ENCODE data around the gene ZNF318. TPM values are rescaled to one million over a fixed set of nuclear protein-coding genes. Genes with fewer than 3 reads are reported as not detected.
"Not testable (repeated sequence)": the region's sequence is repeated elsewhere in the genome, so short reads cannot be mapped to it uniquely, and the experiment has no call there.

ZNF318 gene
- total RNA-seq, 1 experiment from 2014 or later, result 23.8 TPM

GRCh38 chr6:43347021-43347420, 22.4 kb downstream of the ZNF318 start:
- TF ChIP-seq EZH2 (IDR thresholded peaks at IDR 0.05; ENCODE audit: borderline replicate concordance, low read depth, low read length, poor library complexity, severe bottlenecking), result no peak
- no peak for TF ChIP-seq CTCF (conservative IDR thresholded peaks at IDR 0.05; ENCODE audit: low read depth, low read length)
- Histone ChIP-seq H3K27me3 (replicated peaks; ENCODE audit: insufficient read depth, low read depth, low read length, poor library complexity) (no peaks in the 10 kb centered on the region), H3K36me3 (ENCODE audit: insufficient read depth, low read length, poor library complexity, severe bottlenecking) (peaks cover 62% of the 10 kb centered on the region), H3K27ac (ENCODE audit: low read depth, low read length, poor library complexity, severe bottlenecking) (no peak overlapping the region), H3K4me3 (ENCODE audit: low read depth, low read length, poor library complexity, severe bottlenecking) (no peak overlapping the region), H3K9me3 (ENCODE audit: low read depth, low read length, poor library complexity, severe bottlenecking) (no peaks in the 10 kb centered on the region), H3K4me1 (ENCODE audit: insufficient read depth, low read length, poor library complexity, severe bottlenecking) (no peaks in the 10 kb centered on the region)
- intact Hi-C loops (cut with micrococcal nuclease; ENCODE audit: unreplicated experiment), result no loop called here
- BruUV-seq (replicated peaks), result no TSS peak
- POLR2A ChIA-PET (ENCODE audit: low non-redundant PET), result interaction anchor here (0.6 kb wide), 1 partner anchor 19 kb away, joined by 4 read pairs; no protein-coding TSS in a partner anchor
- CTCF ChIA-PET, result no interaction called here
- no peak for DNase-seq (ENCODE audit: low spot score)

- CTCF ChIA-PET; H3K27ac ChIP-seq (ENCODE audit: low read depth, low read length, poor library complexity, severe bottlenecking); H3K27me3 ChIP-seq (replicated peaks; ENCODE audit: insufficient read depth, low read depth, low read length, poor library complexity); H3K4me1 ChIP-seq (ENCODE audit: insufficient read depth, low read length, poor library complexity, severe bottlenecking); intact Hi-C loops (cut with micrococcal nuclease; ENCODE audit: unreplicated experiment); DNase-seq (ENCODE audit: low spot score); H3K9me3 ChIP-seq (ENCODE audit: low read depth, low read length, poor library complexity, severe bottlenecking); BruUV-seq (replicated peaks); H3K4me3 ChIP-seq (ENCODE audit: low read depth, low read length, poor library complexity, severe bottlenecking): not testable (repeated sequence)
- H3K36me3 ChIP-seq (ENCODE audit: insufficient read depth, low read length, poor library complexity, severe bottlenecking), result peaks cover 68% of the 10 kb centered on the region
- POLR2A ChIA-PET (ENCODE audit: low non-redundant PET), result interaction anchor here (0.6 kb wide), 1 partner anchor 18 kb away, joined by 4 read pairs; no protein-coding TSS in a partner anchor
Measured at GRCh38 chr6:43346243-43346642, 23.2 kb downstream of the ZNF318 start.

GRCh38 chr6:43339168-43339567, 30.3 kb downstream of the ZNF318 start:
- no peak for TF ChIP-seq EZH2 (IDR thresholded peaks at IDR 0.05; ENCODE audit: borderline replicate concordance, low read depth, low read length, poor library complexity, severe bottlenecking)
- no peak for TF ChIP-seq CTCF (conservative IDR thresholded peaks at IDR 0.05; ENCODE audit: low read depth, low read length)
- intact Hi-C loops (cut with micrococcal nuclease; ENCODE audit: unreplicated experiment), result no loop called here
- POLR2A ChIA-PET (ENCODE audit: low non-redundant PET), result no interaction called here
- Histone ChIP-seq H3K4me3 (ENCODE audit: low read depth, low read length, poor library complexity, severe bottlenecking) (no peak overlapping the region), H3K36me3 (ENCODE audit: insufficient read depth, low read length, poor library complexity, severe bottlenecking) (peaks cover 52% of the 10 kb centered on the region), H3K27ac (ENCODE audit: low read depth, low read length, poor library complexity, severe bottlenecking) (no peak overlapping the region), H3K9me3 (ENCODE audit: low read depth, low read length, poor library complexity, severe bottlenecking) (no peaks in the 10 kb centered on the region), H3K4me1 (ENCODE audit: insufficient read depth, low read length, poor library complexity, severe bottlenecking) (no peaks in the 10 kb centered on the region), H3K27me3 (replicated peaks; ENCODE audit: insufficient read depth, low read depth, low read length, poor library complexity) (no peaks in the 10 kb centered on the region)
- no TSS peak for BruUV-seq (replicated peaks)
- CTCF ChIA-PET, result no interaction called here
- no peak for DNase-seq (ENCODE audit: low spot score)

GRCh38 chr6:43338243-43338642, 31.2 kb downstream of the ZNF318 start:
- no TSS peak for BruUV-seq (replicated peaks)
- intact Hi-C loops (cut with micrococcal nuclease; ENCODE audit: unreplicated experiment), result no loop called here
- POLR2A ChIA-PET (ENCODE audit: low non-redundant PET), result no interaction called here
- Histone ChIP-seq H3K36me3 (ENCODE audit: insufficient read depth, low read length, poor library complexity, severe bottlenecking) (peaks cover 45% of the 10 kb centered on the region), H3K4me1 (ENCODE audit: insufficient read depth, low read length, poor library complexity, severe bottlenecking) (no peaks in the 10 kb centered on the region), H3K4me3 (ENCODE audit: low read depth, low read length, poor library complexity, severe bottlenecking) (no peak overlapping the region), H3K9me3 (ENCODE audit: low read depth, low read length, poor library complexity, severe bottlenecking) (no peaks in the 10 kb centered on the region), H3K27ac (ENCODE audit: low read depth, low read length, poor library complexity, severe bottlenecking) (no peak overlapping the region), H3K27me3 (replicated peaks; ENCODE audit: insufficient read depth, low read depth, low read length, poor library complexity) (no peaks in the 10 kb centered on the region)
- no peak for TF ChIP-seq EZH2 (IDR thresholded peaks at IDR 0.05; ENCODE audit: borderline replicate concordance, low read depth, low read length, poor library complexity, severe bottlenecking)
- TF ChIP-seq CTCF (conservative IDR thresholded peaks at IDR 0.05; ENCODE audit: low read depth, low read length), result no peak
- CTCF ChIA-PET, result no interaction called here
- DNase-seq (ENCODE audit: low spot score), result no peak

Measured in A673 (cell line).